GM20000 (cell line): ENCODE data around the gene CASP9.

ENCODE experiments used
- DNase-seq: peaks from one replicate; pipeline ENCODE4 v3.0.0; 2012; ENCODE audit warnings: low spot score
- TF ChIP-seq, protein P1 (sequence below): IDR thresholded peaks from 2 replicates; pipeline ENCODE4 v1.5.1; 2012; ENCODE audit warnings: mild to moderate bottlenecking, control low read depth; ENCODE audit errors: extremely low read depth, missing control alignments

The CASP9 gene

DNA sequence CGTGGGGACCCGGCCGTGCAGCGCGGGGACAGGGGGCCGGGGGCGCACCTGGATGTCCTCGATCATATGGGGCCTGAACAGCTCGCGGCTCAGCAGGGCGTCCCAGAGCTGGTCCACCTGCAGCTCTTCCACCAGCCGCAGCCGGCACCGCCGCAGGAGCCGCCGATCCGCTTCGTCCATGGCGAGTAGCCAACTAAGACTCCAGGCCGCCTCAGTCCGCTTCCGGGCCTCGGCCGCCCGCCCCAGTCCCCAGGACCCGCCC lies at the start of gene CASP9:
CASP9 (minus strand) TSS at position 195 of the 262 bp plus-strand sequence; CDS start at position 180, 15 bp downstream.
- TF ChIP-seq, protein P1, sequence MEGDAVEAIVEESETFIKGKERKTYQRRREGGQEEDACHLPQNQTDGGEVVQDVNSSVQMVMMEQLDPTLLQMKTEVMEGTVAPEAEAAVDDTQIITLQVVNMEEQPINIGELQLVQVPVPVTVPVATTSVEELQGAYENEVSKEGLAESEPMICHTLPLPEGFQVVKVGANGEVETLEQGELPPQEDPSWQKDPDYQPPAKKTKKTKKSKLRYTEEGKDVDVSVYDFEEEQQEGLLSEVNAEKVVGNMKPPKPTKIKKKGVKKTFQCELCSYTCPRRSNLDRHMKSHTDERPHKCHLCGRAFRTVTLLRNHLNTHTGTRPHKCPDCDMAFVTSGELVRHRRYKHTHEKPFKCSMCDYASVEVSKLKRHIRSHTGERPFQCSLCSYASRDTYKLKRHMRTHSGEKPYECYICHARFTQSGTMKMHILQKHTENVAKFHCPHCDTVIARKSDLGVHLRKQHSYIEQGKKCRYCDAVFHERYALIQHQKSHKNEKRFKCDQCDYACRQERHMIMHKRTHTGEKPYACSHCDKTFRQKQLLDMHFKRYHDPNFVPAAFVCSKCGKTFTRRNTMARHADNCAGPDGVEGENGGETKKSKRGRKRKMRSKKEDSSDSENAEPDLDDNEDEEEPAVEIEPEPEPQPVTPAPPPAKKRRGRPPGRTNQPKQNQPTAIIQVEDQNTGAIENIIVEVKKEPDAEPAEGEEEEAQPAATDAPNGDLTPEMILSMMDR = no peak
- no peak for DNase-seq

DNA sequence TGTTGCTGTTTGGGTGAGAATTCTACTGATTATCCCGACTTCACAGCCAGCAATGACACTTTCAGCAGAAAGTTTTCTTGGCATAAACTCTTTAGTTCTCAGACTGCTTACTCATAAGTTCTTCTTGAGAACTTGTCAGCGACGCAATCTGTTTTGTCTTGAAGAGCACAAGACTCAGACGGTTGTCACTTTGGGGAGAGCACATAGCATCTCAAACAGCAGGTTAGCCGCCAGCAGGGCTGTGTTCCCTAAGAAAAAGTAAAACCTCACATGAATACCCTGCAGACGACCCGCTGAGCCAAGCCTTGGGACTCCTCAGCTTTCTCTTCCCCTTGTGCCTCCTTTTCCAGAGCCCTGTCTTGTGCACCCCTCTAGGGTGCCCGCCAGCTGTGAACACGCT lies 49.5 kb upstream of the CASP9 start:
- DNase-seq = no peak
- TF ChIP-seq, protein P1 = no peak

DNA sequence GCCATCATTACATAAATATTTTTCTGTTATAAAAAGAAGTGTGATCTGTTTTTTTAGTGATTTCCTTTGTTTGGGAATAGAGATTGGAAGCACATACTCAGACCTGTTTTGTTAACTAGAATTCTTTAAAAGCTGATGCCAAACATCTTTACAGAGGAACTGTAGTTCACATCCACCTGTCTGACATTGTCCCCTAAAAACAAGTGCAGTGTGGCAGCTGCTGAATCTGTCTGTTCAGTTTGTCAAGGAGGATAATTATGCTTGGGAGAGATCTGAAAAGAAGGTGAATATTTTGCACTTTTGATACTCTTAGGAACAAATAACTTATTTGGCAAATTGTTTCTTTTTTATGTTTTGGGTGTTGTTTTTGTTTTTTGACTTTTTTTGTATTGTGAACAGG lies 47.3 kb upstream of the CASP9 start:
- TF ChIP-seq, protein P1 = no peak
- no peak for DNase-seq

DNA sequence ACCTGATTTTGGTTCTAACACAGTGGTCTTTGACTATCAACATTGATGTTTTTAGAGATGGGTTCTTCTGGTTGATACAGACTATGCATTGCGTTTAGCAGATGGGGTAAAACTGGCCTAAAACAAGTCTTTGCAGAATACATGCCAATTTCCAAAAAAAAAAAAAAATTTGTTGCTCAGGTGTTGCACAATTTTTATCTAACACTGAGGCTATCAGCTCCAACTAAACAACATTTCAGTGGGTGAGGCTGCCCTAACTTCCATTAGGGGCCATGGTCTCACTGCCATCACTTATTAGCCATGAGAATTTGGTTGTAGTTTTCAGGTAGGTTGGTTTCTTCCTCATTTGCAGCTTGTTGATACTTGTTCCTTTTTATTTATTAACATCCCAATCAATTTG lies 46.8 kb upstream of the CASP9 start:
- DNase-seq = no peak
- TF ChIP-seq, protein P1 = no peak

DNA sequence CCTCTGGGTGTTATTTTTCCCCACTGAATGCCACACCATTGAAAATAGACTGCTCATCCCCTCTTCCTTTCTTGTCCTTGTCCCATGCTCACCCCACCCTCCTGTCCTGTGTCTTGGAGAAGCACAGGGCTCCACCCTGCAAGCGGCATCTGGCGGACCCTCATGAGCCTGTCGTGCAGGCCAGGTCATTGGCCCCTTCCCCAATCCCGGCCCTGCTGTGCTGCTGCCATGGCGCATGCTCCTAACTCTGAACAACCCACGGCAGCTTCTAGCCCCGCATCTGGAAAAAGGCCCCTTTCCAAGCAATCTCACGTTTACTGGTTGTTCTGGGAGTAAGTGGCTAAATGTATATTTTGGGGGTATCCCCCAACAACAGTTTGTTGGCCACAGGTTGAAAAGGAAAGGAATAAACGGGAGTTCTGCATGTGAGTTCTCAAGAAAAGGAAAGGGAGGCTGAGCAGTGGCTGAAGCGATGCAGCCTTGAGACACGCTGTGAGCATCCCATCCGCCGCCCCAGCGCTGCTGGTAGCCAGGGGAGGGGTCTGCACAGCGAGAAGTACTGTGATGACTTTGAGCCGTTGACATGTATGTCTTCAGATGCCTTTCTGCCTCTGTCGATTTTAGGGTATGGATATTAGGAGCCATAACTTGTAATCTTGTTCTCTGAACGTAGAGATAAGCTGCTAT lies 44.5 kb upstream of the CASP9 start:
- DNase-seq = no peak
- TF ChIP-seq, protein P1 = no peak

DNA sequence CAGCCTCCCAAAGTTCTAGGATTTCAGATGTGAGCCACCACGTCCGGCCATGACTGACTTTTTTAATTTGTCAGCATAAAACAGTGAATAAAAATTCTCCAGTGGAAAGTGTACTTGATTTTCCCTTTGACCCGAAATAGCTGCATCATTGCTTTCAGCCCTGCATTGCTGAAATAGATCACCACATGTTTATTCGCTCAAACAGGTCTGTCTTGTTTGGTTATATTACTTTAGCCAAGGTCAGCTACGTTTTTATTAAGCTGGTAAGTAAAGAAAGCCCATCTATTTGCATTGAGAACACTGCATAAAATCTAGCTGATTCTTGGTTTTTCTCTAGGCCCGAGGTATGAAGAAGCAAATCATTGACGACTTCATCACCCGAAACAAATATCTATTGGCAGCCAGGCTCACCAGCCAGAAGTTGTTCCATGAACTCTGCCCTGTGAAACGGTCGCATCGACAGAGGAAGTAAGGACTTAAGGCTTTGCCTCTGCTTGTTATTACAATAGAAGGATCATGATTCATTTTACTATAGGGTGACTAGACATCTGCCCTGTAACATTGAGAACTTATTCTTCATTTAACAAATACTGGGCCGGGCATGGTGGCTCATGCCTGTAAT lies 35.3 kb upstream of the CASP9 start:
- TF ChIP-seq, protein P1 = no peak
- no peak for DNase-seq

DNA sequence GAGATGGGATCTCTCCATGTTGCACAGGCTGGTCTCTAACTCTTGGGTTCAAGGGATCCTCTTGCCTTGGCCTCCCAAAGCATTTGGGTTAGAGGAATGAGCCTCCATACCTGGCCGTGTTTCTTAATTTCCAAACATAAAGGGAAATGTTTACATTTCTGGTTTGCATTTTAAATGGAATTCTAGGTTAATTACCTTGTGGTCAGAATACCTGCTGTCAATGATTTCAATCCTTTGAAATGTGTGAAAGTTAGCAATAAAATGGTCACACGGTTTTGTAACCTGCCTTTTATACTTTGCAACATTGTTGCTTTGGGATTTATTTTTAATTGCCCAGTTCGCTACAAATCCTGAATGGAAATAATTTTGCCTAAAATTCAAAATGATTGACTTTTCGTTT lies 34.5 kb upstream of the CASP9 start:
- TF ChIP-seq, protein P1 = no peak
- no peak for DNase-seq
